Activated CD4-positive, alpha-beta T cell treated with anti-CD3 and anti-CD28 coated beads, Interleukin-10, Interleukin-2, amounts not matched to agents 100 ng/mL and 50 ng/mL, durations not matched to agents 16 hours and 8 hours (primary cell): ENCODE results near the gene HDAC10.

Source experiments
- DNase-seq: peaks from one replicate; pipeline ENCODE4 v3.0.0-alpha.2; 2020

The HDAC10 gene

DNA sequence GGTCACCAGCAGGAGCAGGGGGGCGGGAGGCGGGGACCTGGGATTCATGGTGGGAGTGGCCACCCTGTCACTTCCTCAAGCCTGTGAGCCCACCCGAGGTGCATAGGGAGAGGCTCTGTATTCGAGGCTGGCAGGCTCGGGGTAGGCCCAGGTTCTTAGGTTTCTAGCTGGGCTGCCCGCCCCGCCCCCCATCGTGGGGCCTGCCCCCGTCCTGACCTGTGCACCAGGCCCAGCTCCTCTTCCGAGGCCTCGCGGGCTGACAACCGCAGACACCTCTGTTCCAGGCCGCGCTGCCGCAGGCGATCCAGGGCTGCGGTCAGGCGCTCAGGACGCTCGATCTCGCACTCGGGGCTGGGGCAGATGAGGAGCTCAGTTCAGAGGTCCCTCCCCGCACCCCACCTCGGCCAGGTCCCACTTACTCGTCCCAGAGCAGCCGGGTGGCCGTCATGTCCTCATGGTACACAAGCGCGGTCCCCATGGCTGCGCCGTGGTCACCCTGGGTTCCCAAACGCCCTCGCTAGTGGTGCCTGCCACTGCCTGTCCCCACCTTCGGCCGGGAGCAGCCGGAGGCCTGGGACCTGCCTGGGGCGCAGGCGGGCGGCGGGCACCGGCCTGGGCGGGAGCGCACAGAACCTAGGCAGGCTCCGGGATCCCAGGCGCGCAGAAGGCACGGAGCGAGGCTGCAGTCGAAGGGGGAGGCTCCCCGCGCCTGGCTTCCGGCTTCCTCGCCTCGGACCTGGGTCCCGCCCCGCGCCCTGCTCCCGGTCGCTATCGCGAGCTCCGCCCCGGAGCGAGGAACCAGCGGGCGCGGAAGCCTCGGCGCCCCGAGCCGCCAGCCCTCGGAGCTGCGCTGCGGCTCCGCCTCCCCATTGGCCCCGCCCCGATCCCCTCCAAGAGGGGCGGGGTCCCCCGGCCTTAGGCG, at the start of gene HDAC10:
Gene HDAC10 (minus strand): TSS at position 711 of the 922 bp plus-strand sequence. CDS start 233 bp downstream, at position 478.
- peak; percentile 92 for DNase-seq

GRCh38 chr22:50300620-50301257, 49.7 kb upstream of the HDAC10 start:
- DNase-seq: no peak

GRCh38 chr22:50299785-50300619, 48.9 kb upstream of the HDAC10 start:
- no peak for DNase-seq

- no peak for DNase-seq
These were observed 48.1 kb upstream of the HDAC10 start for GRCh38 chr22:50298937-50299784.

DNA sequence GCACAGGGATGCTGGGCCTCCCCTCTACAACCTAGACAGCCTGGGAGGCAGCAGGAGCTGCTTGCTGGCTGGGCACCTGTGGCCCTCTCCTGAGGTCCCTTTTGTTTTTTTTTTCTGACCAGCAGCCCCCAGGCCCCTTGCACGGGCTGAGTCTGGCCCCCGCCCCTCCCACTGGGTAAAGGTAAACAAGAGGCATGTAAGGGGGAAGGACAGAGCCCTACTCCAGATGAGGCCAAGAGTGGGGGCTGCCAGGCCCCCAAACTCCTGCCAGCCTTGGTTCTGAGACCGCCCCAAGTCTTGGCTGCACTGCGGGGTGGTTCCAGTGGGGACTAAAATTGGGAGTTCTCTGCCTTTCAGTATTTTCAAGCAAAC, 47.2 kb upstream of the HDAC10 start:
- DNase-seq: no peak

GRCh38 chr22:50297510-50298265, 46.6 kb upstream of the HDAC10 start:
- DNase-seq: no peak

GRCh38 chr22:50296658-50297490, 45.8 kb upstream of the HDAC10 start:
- DNase-seq: no peak

GRCh38 chr22:50294319-50294656, 43.2 kb upstream of the HDAC10 start:
- no peak for DNase-seq

GRCh38 chr22:50293441-50294318, 42.6 kb upstream of the HDAC10 start:
- no peak for DNase-seq

- no peak for DNase-seq
These were observed 41.8 kb upstream of the HDAC10 start for GRCh38 chr22:50292643-50293440.

GRCh38 chr22:50289942-50290630, 39.0 kb upstream of the HDAC10 start:
- DNase-seq: no peak

DNA sequence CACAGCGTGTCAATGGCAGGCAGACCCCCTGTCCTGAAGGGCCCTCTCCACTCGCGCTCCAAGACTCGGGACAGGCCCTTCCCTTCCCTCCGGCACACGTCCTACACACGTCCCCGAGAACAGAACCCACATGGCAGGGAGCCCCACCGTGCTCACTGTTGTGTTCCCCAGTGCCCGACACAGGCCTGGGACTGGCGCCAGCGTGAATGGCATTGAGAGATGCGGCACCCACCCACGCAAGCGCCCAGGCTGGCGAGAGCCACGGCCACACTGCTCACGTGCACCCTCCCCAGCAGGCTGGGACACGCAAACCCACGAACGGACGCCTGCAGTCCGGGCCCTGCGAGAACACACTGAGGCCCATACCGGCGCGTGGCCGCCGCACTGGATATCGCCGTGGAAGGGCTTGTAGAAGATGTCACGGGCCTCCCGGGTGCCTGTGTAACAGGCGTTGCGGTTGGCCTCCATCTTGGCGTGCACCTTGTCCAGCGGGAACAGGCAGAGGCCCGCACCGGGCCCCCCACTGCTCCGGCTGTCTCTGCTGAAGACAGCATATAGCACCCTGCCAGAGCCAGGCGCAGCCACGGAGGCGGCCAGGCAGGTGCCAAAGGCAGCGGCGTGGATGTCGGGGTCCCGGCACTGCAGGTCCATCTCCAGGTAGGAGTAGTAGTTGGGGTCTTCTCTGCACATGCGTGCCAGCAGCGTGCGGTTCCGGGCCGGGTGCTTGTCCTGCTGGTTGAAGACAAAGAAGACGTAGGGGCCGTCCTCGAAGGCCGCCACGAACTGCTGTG, 38.3 kb upstream of the HDAC10 start:
- DNase-seq: no peak

GRCh38 chr22:50287731-50288130, 36.7 kb upstream of the HDAC10 start:
- no peak for DNase-seq

DNA sequence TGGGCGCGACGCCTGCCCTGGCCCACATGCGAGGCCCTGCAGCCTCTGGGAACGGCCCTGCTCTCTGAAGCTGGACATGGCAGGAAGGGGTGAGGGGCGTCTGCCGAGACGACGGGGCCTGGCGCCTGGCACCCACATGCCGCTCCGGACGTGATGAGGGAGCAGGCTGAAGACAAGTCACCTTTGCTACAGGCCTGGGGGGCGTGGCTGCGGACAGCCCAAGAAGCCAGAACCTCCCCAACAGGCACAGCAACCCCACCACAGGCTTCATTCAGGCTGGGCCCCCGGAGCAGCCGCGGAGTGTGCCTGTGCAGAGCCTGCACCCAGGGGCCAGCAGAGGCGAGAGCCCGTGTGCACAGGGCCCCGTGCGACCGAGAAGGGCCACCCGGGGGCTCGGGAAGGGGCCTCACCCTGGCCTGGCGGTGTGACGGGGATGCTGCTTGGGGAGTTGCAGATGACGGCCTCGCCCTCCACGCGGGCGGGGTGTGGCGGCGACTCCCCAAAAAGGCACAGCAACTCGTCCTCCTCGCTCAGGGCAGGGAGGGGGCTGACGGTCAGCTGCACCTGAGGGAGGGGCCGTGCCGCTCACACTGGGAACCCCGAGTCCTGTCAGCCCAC, 35.7 kb upstream of the HDAC10 start:
- no peak for DNase-seq

DNA sequence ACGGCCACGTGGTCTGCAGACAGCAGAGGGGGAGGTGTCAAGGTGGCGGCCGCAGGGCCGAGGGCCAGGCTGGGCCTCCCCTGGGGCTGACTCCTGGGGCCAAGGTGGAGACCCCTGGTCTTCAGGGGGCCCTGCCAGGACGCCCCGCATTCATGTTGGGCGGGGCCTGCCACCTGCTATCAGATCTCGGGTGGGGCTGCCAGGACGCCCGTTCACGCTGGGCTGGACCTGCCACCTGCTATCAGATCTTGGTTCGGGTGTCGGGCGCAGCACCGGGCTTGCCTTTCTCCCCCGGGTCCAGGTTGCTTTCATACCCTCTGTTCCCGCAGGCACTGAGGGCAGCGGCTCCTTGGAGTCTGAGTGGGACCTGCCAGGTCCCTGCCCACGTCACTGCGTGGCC, 35.2 kb upstream of the HDAC10 start:
- DNase-seq: no peak

GRCh38 chr22:50285568-50286229, 34.6 kb upstream of the HDAC10 start:
- DNase-seq: no peak
